ENCODE results near the gene MOB3A.
A peak's percentile ranks its signal among the peaks of the same experiment; 100 is the strongest.

Gene MOB3A

DNA sequence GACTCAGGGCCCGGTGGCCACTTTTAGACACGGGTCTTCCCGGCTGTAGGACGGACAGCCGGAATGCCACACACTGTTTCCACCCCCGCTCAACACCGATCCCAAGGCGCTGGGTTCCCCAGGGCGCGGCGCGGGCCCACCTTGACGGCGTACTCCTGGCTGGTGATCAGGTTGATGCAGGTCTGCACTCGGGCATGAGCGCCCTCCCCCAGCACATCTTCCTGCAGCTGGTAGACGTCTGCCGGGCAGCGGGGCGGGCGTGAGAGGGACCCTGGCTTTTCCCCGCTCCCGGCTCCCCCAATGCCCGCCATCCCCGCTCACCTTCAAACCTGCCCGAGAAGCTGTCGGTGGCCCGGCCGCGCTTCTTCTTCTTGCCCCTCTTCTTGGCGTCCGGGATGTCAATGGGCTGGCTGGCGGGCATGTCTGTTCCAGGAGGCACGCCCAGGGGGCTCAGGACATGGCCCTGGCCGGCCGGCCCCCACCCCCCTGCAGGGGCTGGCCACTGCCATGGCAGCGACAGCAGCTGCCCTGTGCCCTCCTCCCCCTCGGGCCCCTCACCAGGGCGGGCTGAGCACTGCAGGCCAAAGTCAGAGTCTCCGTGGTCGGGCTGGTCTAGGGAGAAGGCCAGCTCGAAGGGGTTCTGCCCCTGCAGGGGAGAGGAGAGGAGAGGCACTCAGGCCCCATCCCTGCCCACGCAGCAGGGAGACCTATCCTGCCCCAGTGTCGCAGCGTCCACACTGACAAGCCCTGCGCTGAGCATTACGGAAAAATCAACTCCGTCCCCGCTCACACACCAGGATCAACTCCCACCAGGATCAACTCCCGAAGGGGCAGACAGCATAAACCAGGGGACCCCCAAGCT is 49.8 kb downstream of the MOB3A start:
- H3K4me1 ChIP-seq (ENCODE audit: control insufficient read depth, insufficient read depth, low read length, poor library complexity, severe bottlenecking), result peaks cover 77% of the 10 kb centered on the region
- peaks cover 57% of the 10 kb centered on the region for H3K36me3 ChIP-seq (ENCODE audit: control insufficient read depth, insufficient read depth, low read length)
- no peak overlapping the region for H3K4me3 ChIP-seq (ENCODE audit: insufficient read depth, low read depth, low read length, poor library complexity, severe bottlenecking)
- H3K27ac ChIP-seq (ENCODE audit: insufficient read depth, low read length, poor library complexity, severe bottlenecking), result peak overlapping the region; percentile 87
- no peaks in the 10 kb centered on the region for H3K27me3 ChIP-seq (replicated peaks; ENCODE audit: control insufficient read depth, insufficient read depth, low read length, poor library complexity, severe bottlenecking)
- DNase-seq, result no peak
- no peaks in the 10 kb centered on the region for H3K9me3 ChIP-seq (ENCODE audit: control insufficient read depth, low read length)

DNA sequence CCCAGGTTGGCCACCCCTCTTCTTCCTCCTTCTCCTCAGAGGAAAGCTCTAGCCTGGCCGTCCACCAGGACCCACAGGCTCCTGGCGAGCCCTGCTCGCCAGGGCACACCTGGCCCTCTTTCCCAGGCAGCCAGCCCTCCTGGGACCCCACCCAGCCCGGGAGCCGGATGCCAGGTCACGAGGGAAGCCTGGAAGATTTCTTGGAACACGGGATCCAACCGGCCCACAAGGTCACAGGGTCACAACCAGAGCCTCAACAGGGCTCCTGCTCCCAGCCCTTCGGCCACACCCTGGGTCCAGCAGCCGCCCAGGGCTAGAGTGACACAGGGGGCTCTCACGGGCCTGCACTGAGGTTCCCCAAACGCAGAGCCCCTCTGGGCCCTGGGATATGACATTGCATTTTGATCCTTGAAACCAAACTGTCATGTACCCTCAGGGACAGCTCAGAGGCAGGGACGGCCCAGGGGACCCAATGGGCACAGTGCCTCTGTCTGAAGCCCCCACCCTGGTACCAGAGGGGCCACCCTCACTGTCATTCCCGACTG is 50.6 kb downstream of the MOB3A start:
- Histone ChIP-seq H3K4me3 (ENCODE audit: insufficient read depth, low read depth, low read length, poor library complexity, severe bottlenecking) (no peak overlapping the region), H3K4me1 (ENCODE audit: control insufficient read depth, insufficient read depth, low read length, poor library complexity, severe bottlenecking) (peaks cover 83% of the 10 kb centered on the region), H3K27ac (ENCODE audit: insufficient read depth, low read length, poor library complexity, severe bottlenecking) (peak overlapping the region; percentile 27), H3K36me3 (ENCODE audit: control insufficient read depth, insufficient read depth, low read length) (peaks cover 62% of the 10 kb centered on the region), H3K27me3 (replicated peaks; ENCODE audit: control insufficient read depth, insufficient read depth, low read length, poor library complexity, severe bottlenecking) (no peaks in the 10 kb centered on the region), H3K9me3 (ENCODE audit: control insufficient read depth, low read length) (no peaks in the 10 kb centered on the region)
- DNase-seq, result no peak

DNA sequence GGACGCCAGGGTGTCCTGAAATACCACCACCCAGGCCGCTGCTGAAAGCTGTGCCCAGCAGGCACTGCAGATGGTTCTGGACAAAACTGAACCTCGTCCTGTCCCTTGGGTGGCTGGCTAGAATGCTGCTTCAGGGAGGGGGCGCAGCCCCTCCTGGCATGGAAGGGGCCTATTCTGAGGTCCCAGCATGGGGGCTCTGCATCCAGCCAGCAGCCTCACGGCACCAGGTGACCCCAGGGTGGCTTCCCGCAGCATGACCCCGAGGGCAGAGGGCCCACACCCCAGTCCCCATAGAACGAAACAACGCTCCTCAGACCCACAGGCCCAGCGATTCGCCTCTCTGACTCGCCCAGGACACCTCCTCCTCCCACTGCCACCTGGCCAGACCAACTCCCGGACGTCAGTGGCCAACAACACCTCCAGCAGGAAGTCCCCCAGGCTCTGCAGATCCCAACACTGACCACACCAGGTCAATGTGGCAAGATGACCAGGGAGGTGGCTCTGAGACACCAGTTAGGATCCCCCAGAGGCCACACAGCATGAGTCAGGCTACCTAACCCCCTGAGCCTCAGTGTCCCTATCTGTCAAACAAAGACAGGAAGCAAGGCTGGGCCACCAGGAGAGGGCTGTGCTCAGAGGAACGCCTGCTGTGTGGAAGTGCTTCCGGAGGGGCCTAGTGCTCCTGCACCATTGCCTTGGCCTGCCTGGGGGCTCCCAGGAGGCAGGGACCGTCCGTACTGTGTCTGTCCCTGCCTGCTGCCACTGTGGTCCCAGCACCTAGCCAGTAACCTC is 51.2 kb downstream of the MOB3A start:
- peaks cover 82% of the 10 kb centered on the region for H3K4me1 ChIP-seq (ENCODE audit: control insufficient read depth, insufficient read depth, low read length, poor library complexity, severe bottlenecking)
- peaks cover 64% of the 10 kb centered on the region for H3K36me3 ChIP-seq (ENCODE audit: control insufficient read depth, insufficient read depth, low read length)
- no peak overlapping the region for H3K4me3 ChIP-seq (ENCODE audit: insufficient read depth, low read depth, low read length, poor library complexity, severe bottlenecking)
- DNase-seq, result no peak
- H3K9me3 ChIP-seq (ENCODE audit: control insufficient read depth, low read length), result no peaks in the 10 kb centered on the region
- peak overlapping the region; percentile 66 for H3K27ac ChIP-seq (ENCODE audit: insufficient read depth, low read length, poor library complexity, severe bottlenecking)
- H3K27me3 ChIP-seq (replicated peaks; ENCODE audit: control insufficient read depth, insufficient read depth, low read length, poor library complexity, severe bottlenecking), result no peaks in the 10 kb centered on the region

DNA sequence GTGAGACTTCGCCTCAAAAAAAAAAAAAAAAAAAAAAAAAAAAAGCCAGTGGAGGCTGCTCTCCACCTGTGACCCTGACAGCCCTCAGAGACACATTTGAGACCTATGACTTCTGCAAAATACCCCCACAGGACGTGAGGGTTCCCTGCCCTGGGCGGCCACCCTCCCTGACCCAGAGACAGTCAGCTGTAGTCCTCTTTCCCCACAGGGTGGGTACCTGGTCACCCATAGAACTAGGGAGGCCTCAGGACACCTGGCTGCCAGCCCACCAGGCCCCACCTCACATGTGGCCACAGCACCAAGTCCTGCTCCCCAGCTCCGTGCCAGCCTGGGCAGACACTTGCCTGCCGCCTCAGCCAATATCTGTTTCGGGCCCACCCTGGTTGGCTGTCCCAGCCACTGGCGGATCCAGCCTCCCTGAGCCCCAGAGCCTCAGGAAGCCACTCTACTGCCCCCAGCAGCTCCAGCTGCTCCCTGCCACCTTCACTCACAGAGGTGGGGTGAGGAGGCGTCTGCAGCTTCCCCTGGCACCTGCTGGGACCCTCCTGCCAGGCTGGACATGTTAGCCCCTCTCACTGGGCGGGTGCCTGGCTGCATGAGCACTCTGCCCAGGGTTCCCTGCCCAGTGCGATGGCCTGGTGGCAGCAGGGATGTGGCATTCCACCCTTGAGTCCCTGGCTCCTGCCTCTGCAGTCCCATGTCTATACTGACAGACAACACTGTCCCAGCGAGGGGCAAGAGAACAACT is 52.0 kb downstream of the MOB3A start:
- Histone ChIP-seq H3K27me3 (replicated peaks; ENCODE audit: control insufficient read depth, insufficient read depth, low read length, poor library complexity, severe bottlenecking) (no peaks in the 10 kb centered on the region), H3K4me3 (ENCODE audit: insufficient read depth, low read depth, low read length, poor library complexity, severe bottlenecking) (no peak overlapping the region), H3K27ac (ENCODE audit: insufficient read depth, low read length, poor library complexity, severe bottlenecking) (peak overlapping the region; percentile 66), H3K36me3 (ENCODE audit: control insufficient read depth, insufficient read depth, low read length) (peaks cover 71% of the 10 kb centered on the region), H3K4me1 (ENCODE audit: control insufficient read depth, insufficient read depth, low read length, poor library complexity, severe bottlenecking) (peaks cover 75% of the 10 kb centered on the region), H3K9me3 (ENCODE audit: control insufficient read depth, low read length) (no peaks in the 10 kb centered on the region)
- DNase-seq, result no peak

DNA sequence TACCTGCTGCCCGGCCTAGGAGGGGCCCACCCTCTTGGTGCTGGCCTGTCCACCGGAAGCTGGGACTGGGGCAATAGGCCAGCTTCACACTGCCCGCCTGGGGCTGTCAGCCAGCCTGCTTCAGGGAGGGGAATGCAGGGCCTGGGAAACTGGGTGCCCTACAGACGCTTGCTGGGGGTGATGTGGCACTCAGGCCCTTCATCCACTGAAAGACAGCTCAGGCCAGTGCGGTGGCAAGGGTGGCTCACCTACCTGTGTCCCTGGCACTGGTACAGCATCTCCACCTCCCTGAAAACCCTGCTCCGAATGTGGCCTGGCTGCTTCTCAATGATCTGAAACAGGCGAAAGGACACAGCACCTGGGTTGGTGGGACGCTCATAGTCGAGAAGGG is 52.9 kb downstream of the MOB3A start:
- Histone ChIP-seq H3K36me3 (ENCODE audit: control insufficient read depth, insufficient read depth, low read length) (peaks cover 72% of the 10 kb centered on the region), H3K27ac (ENCODE audit: insufficient read depth, low read length, poor library complexity, severe bottlenecking) (peak overlapping the region; percentile 95), H3K9me3 (ENCODE audit: control insufficient read depth, low read length) (no peaks in the 10 kb centered on the region), H3K4me1 (ENCODE audit: control insufficient read depth, insufficient read depth, low read length, poor library complexity, severe bottlenecking) (peaks cover 66% of the 10 kb centered on the region), H3K27me3 (replicated peaks; ENCODE audit: control insufficient read depth, insufficient read depth, low read length, poor library complexity, severe bottlenecking) (no peaks in the 10 kb centered on the region), H3K4me3 (ENCODE audit: insufficient read depth, low read depth, low read length, poor library complexity, severe bottlenecking) (no peak overlapping the region)
- DNase-seq, result no peak

DNA sequence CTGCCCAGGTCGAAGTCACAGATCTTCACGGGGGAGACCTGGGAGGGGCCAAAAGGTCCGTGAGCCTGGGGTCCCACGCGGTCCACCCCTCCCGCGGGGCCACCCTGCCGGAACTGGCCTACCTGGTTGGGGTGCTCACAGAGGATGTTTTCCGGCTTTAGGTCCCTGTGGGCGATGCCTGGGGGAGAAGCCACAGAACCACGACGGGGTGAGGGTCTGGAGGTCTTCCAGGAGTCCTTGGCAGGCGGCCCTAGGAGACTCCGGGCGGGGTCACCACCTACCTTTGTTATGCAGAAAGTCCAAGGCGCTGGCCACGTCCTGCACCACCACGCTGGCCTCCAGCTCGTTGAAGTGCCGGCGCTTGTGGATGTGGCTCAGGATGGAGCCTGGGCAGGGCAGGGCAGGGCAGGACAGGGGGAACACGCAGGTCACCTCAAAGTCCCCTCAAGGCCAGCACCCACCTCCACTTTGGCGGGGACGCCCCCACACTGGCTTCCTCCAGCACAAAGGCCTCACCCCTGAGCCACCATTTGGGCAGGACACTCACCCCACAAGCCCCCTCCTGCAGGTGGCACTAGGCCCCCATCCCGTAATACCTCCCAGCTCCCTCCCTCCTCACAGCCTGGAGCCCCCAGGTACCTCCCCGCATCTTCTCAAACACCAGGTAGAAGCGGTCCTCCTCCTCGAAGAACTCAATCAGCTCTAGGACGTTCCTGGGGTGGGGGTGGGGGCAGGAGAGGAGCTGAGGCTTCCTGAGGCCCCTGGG is 53.5 kb downstream of the MOB3A start:
- DNase-seq, result no peak
- peaks cover 73% of the 10 kb centered on the region for H3K36me3 ChIP-seq (ENCODE audit: control insufficient read depth, insufficient read depth, low read length)
- peak overlapping the region; percentile 15 for H3K4me3 ChIP-seq (ENCODE audit: insufficient read depth, low read depth, low read length, poor library complexity, severe bottlenecking)

DNA sequence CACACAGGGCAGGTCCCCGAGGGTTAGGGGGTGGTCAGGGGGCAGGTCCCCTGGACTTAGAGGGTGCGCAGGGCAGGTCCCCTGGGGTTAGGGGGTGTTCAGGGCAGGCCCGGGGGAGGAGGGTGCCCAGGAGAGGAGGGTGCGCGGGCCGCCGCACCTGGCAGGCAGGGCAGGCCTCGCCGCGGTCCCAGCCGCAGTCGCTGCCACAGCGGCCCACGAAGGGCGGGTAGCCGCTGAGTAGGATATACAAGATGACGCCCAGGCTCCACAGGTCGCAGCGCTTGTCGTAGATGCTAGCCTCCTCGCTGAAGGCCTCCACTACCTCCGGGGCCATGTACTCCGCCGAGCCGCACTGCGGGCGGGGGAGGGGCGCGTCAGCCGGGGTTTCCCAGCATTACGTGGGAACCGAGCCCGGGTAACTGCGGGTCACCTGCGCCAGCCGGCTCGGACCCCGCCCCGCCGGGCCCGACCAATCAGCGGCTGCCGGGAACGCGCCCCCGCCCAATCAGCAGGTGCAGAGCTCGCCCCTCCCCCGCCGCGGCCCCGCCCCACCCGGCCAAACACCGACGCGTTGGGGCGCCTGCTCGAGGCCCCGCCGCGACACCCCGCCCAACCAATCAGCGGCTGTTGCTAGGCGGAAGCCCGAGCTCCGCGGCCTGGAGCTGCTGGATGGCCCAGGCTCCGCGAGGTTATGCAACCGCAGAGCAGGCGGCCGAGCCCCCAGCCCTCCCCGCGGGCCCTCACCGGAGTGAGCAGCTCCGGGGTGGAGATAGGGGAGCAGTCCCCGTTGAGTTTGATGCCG is 54.2 kb downstream of the MOB3A start:
- H3K4me1 ChIP-seq (ENCODE audit: control insufficient read depth, insufficient read depth, low read length, poor library complexity, severe bottlenecking), result peaks cover 53% of the 10 kb centered on the region
- no peaks in the 10 kb centered on the region for H3K9me3 ChIP-seq (ENCODE audit: control insufficient read depth, low read length)
- H3K27me3 ChIP-seq (replicated peaks; ENCODE audit: control insufficient read depth, insufficient read depth, low read length, poor library complexity, severe bottlenecking), result no peaks in the 10 kb centered on the region
- H3K36me3 ChIP-seq (ENCODE audit: control insufficient read depth, insufficient read depth, low read length), result peaks cover 68% of the 10 kb centered on the region
- DNase-seq, result peak; percentile 99 to 100 (median 100)
- H3K27ac ChIP-seq (ENCODE audit: insufficient read depth, low read length, poor library complexity, severe bottlenecking), result peak overlapping the region; percentile 95
- peak overlapping the region; percentile 44 for H3K4me3 ChIP-seq (ENCODE audit: insufficient read depth, low read depth, low read length, poor library complexity, severe bottlenecking)

More for the DNA sequence above, 53.5 kb downstream of the MOB3A start:
- Histone ChIP-seq H3K9me3 (ENCODE audit: control insufficient read depth, low read length) (no peaks in the 10 kb centered on the region), H3K27me3 (replicated peaks; ENCODE audit: control insufficient read depth, insufficient read depth, low read length, poor library complexity, severe bottlenecking) (no peaks in the 10 kb centered on the region), H3K27ac (ENCODE audit: insufficient read depth, low read length, poor library complexity, severe bottlenecking) (peak overlapping the region; percentile 95), H3K4me1 (ENCODE audit: control insufficient read depth, insufficient read depth, low read length, poor library complexity, severe bottlenecking) (peaks cover 61% of the 10 kb centered on the region)

DNA sequence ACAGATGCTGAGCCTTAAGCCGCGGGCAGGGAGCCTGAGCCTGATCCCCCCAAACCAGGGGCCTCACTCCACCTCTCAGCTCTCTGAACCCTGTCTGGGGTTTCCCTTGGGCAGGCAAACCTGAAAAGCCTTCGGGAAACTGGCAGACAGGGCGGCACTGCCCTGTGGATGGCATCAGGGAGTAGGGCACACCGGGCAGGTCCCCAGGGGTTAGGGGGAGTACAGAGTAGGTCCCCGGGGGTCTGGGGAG is 54.8 kb downstream of the MOB3A start:
- Histone ChIP-seq H3K9me3 (ENCODE audit: control insufficient read depth, low read length) (no peaks in the 10 kb centered on the region), H3K36me3 (ENCODE audit: control insufficient read depth, insufficient read depth, low read length) (peaks cover 62% of the 10 kb centered on the region), H3K27ac (ENCODE audit: insufficient read depth, low read length, poor library complexity, severe bottlenecking) (peak overlapping the region; percentile 95), H3K27me3 (replicated peaks; ENCODE audit: control insufficient read depth, insufficient read depth, low read length, poor library complexity, severe bottlenecking) (no peaks in the 10 kb centered on the region), H3K4me1 (ENCODE audit: control insufficient read depth, insufficient read depth, low read length, poor library complexity, severe bottlenecking) (peaks cover 48% of the 10 kb centered on the region), H3K4me3 (ENCODE audit: insufficient read depth, low read depth, low read length, poor library complexity, severe bottlenecking) (peak overlapping the region; percentile 44)
- no peak for DNase-seq
